ENCODE results near the gene C2CD4D.

C2CD4D gene

DNA sequence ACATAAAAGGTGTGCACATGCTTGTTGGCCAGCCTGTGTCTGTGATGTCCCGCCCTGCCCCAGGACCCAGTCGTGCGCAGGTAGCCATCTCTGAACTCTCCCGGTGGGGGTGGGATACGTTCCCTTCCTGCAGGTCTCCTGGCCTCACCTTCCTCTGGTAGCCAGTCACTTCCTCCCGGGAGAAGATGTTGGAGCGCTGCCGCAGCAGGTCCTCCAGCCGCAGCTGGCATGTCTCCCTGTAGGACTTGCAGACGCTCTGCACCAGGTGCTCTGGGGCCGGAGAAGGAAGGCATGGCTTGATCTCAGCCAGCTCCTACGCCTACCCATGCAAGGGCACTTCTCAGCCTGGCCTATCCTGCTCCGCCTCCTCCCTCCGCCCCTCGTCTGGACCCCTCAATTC is 25.2 kb downstream of the C2CD4D start:
- no peaks in the 10 kb centered on the region for H3K36me3 ChIP-seq (ENCODE audit: control insufficient read depth in 2 of 2, insufficient read depth in 1 of 2, low read length in 2 of 2)
- no peak for TF ChIP-seq ZNF501 (tag by site-specific recombination; IDR thresholded peaks at IDR 0.05)
- TF ChIP-seq ZNF223 (tag by site-specific recombination; IDR thresholded peaks at IDR 0.05) = no peak
- POLR2A ChIA-PET = no interaction called here
- CTCF ChIA-PET = interaction anchor here (0.6 kb wide), 1 partner anchor 80 kb away, joined by 6 read pairs; no protein-coding TSS in a partner anchor
- no peak overlapping the region for H3K27ac ChIP-seq (ENCODE audit: extremely low read depth, low read depth, low read length)
- H3K4me1 ChIP-seq (ENCODE audit: control insufficient read depth, insufficient read depth, low read length) = no peaks in the 10 kb centered on the region
- no peaks in the 10 kb centered on the region for H3K9me3 ChIP-seq (ENCODE audit: control insufficient read depth, insufficient read depth, low read depth, low read length)
- no peak overlapping the region for H3K4me3 ChIP-seq (ENCODE audit: low read depth, low read length)

GRCh38 chr1:151813271-151813977 is 26.2 kb downstream of the C2CD4D start:
- TF ChIP-seq, protein P1, sequence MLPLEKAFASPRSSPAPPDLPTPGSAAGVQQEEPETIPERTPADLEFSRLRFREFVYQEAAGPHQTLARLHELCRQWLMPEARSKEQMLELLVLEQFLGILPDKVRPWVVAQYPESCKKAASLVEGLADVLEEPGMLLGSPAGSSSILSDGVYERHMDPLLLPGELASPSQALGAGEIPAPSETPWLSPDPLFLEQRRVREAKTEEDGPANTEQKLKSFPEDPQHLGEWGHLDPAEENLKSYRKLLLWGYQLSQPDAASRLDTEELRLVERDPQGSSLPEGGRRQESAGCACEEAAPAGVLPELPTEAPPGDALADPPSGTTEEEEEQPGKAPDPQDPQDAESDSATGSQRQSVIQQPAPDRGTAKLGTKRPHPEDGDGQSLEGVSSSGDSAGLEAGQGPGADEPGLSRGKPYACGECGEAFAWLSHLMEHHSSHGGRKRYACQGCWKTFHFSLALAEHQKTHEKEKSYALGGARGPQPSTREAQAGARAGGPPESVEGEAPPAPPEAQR (tag by site-specific recombination; IDR thresholded peaks at IDR 0.05) = no peak
- TF ChIP-seq ZNF521 (tag by site-specific recombination; IDR thresholded peaks at IDR 0.05) = no peak
- no peak for TF ChIP-seq ZNF785 (tag by site-specific recombination; IDR thresholded peaks at IDR 0.05)
- Histone ChIP-seq H3K4me1 (ENCODE audit: control insufficient read depth, insufficient read depth, low read length) (no peaks in the 10 kb centered on the region), H3K4me3 (ENCODE audit: low read depth, low read length) (no peak overlapping the region), H3K36me3 (ENCODE audit: control insufficient read depth in 2 of 2, insufficient read depth in 1 of 2, low read length in 2 of 2) (no peaks in the 10 kb centered on the region), H3K9me3 (ENCODE audit: control insufficient read depth, insufficient read depth, low read depth, low read length) (no peaks in the 10 kb centered on the region), H3K27ac (ENCODE audit: extremely low read depth, low read depth, low read length) (no peak overlapping the region)
- ChIA-PET POLR2A (no interaction called here), CTCF (interaction anchor here (0.5 to 0.6 kb wide), 2 partner anchors 163 to 972 kb away, joined by 3 read pairs; no protein-coding TSS in a partner anchor)

GRCh38 chr1:151811181-151811580 is 28.4 kb downstream of the C2CD4D start:
- Histone ChIP-seq H3K36me3 (ENCODE audit: control insufficient read depth in 2 of 2, insufficient read depth in 1 of 2, low read length in 2 of 2) (no peaks in the 10 kb centered on the region), H3K9me3 (ENCODE audit: control insufficient read depth, insufficient read depth, low read depth, low read length) (no peaks in the 10 kb centered on the region), H3K4me1 (ENCODE audit: control insufficient read depth, insufficient read depth, low read length) (no peaks in the 10 kb centered on the region), H3K27ac (ENCODE audit: extremely low read depth, low read depth, low read length) (no peak overlapping the region), H3K4me3 (ENCODE audit: low read depth, low read length) (no peak overlapping the region)
- POLR2A ChIA-PET = no interaction called here
- TF ChIP-seq ZSCAN30 (tag by site-specific recombination; IDR thresholded peaks at IDR 0.05) (no peak), ZNF341 (tag by site-specific recombination; IDR thresholded peaks at IDR 0.05; ENCODE audit: low read depth) (peak; percentile 36; the same call in 1 of the 2 replicates), ZNF184 (tag by site-specific recombination; IDR thresholded peaks at IDR 0.05) (no peak), ZNF529 (tag by site-specific recombination; IDR thresholded peaks at IDR 0.05; ENCODE audit: insufficient replicate concordance) (no peak)
- TF ChIP-seq, protein P2, sequence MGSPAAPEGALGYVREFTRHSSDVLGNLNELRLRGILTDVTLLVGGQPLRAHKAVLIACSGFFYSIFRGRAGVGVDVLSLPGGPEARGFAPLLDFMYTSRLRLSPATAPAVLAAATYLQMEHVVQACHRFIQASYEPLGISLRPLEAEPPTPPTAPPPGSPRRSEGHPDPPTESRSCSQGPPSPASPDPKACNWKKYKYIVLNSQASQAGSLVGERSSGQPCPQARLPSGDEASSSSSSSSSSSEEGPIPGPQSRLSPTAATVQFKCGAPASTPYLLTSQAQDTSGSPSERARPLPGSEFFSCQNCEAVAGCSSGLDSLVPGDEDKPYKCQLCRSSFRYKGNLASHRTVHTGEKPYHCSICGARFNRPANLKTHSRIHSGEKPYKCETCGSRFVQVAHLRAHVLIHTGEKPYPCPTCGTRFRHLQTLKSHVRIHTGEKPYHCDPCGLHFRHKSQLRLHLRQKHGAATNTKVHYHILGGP (tag by site-specific recombination; IDR thresholded peaks at IDR 0.05) = no peak
- TF ChIP-seq, protein P3, sequence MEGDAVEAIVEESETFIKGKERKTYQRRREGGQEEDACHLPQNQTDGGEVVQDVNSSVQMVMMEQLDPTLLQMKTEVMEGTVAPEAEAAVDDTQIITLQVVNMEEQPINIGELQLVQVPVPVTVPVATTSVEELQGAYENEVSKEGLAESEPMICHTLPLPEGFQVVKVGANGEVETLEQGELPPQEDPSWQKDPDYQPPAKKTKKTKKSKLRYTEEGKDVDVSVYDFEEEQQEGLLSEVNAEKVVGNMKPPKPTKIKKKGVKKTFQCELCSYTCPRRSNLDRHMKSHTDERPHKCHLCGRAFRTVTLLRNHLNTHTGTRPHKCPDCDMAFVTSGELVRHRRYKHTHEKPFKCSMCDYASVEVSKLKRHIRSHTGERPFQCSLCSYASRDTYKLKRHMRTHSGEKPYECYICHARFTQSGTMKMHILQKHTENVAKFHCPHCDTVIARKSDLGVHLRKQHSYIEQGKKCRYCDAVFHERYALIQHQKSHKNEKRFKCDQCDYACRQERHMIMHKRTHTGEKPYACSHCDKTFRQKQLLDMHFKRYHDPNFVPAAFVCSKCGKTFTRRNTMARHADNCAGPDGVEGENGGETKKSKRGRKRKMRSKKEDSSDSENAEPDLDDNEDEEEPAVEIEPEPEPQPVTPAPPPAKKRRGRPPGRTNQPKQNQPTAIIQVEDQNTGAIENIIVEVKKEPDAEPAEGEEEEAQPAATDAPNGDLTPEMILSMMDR (tag by site-specific recombination; IDR thresholded peaks at IDR 0.05) = no peak
- CTCF ChIA-PET = no interaction called here

GRCh38 chr1:151809985-151810556 is 29.5 kb downstream of the C2CD4D start:
- H3K36me3 ChIP-seq (ENCODE audit: control insufficient read depth in 2 of 2, insufficient read depth in 1 of 2, low read length in 2 of 2) = no peaks in the 10 kb centered on the region
- H3K4me3 ChIP-seq (ENCODE audit: low read depth, low read length) = no peak overlapping the region
- ChIA-PET CTCF (interaction anchor here (0.7 to 1.1 kb wide), 2 partner anchors 26 to 1545 kb away, joined by 3 to 6 read pairs; no protein-coding TSS in a partner anchor), POLR2A (interaction anchor here (0.6 to 0.7 kb wide), 2 partner anchors 20 to 351 kb away, joined by 3 read pairs; partner anchors contain the start of gene POGZ)
- no peak overlapping the region for H3K27ac ChIP-seq (ENCODE audit: extremely low read depth, low read depth, low read length)
- H3K4me1 ChIP-seq (ENCODE audit: control insufficient read depth, insufficient read depth, low read length) = no peaks in the 10 kb centered on the region
- no peaks in the 10 kb centered on the region for H3K9me3 ChIP-seq (ENCODE audit: control insufficient read depth, insufficient read depth, low read depth, low read length)
- TF ChIP-seq KLF9 (tag by site-specific recombination; IDR thresholded peaks at IDR 0.05; ENCODE audit: low read depth) (peak; percentile 53; the same call in 1 of the 2 replicates), ZNF114 (tag by site-specific recombination; IDR thresholded peaks at IDR 0.05) (no peak), ZNF777 (tag by site-specific recombination; IDR thresholded peaks at IDR 0.05; ENCODE audit: borderline replicate concordance) (no peak), ZBTB7A (tag by site-specific recombination; IDR thresholded peaks at IDR 0.05; ENCODE audit: low read depth) (no peak), HOXC10 (CRISPR knock-in tag; IDR thresholded peaks at IDR 0.05) (no peak), ZNF335 (tag by site-specific recombination; conservative IDR thresholded peaks at IDR 0.05) (peak; percentile 47; the same call in 1 of the 2 replicates), SETDB1 (IDR thresholded peaks at IDR 0.05; ENCODE audit: insufficient read length, low read length) (no peak), ZNF488 (tag by site-specific recombination; IDR thresholded peaks at IDR 0.05) (no peak), ZBTB21 (tag by site-specific recombination; IDR thresholded peaks at IDR 0.05) (peak; percentile 46; the same call in 1 of the 2 replicates)

All from HEK293 (cell line).